Activated T-helper 9 cell treated with anti-CD3 and anti-CD28 coated beads, Interleukin-2, amount 50 U/mL, for 16 hours (primary cell): Measurements from ENCODE around the gene SUPT16H.
"Not testable (repeated sequence)": the region's sequence is repeated elsewhere in the genome, so short reads cannot be mapped to it uniquely, and the experiment has no call there.

ENCODE experiments used
- DNase-seq: peaks from one replicate; pipeline ENCODE4 v3.0.0-alpha.2; 2020; ENCODE audit warnings: low read depth

SUPT16H gene

GRCh38 chr14:21383848-21384493 is at the start of gene SUPT16H:
Gene SUPT16H, minus strand, starts transcription at chr14:21384019. Its CDS starts 92 bp downstream, at chr14:21383927.
- DNase-seq: peak; percentile 92

- no peak for DNase-seq
These were observed 47.3 kb upstream of the SUPT16H start for GRCh38 chr14:21431126-21431525.

GRCh38 chr14:21428930-21429329 is 45.1 kb upstream of the SUPT16H start:
- DNase-seq: no peak

- DNase-seq: no peak
These were observed 42.9 kb upstream of the SUPT16H start for GRCh38 chr14:21426692-21427091.

- no peak for DNase-seq
These were observed 35.7 kb upstream of the SUPT16H start for GRCh38 chr14:21419528-21419927.

- DNase-seq: no peak
These were observed 31.5 kb upstream of the SUPT16H start for GRCh38 chr14:21415329-21415728.

- DNase-seq: no peak
These were observed 30.4 kb upstream of the SUPT16H start for GRCh38 chr14:21414137-21414631.

- no peak for DNase-seq
These were observed 24.3 kb upstream of the SUPT16H start for GRCh38 chr14:21408147-21408546.

GRCh38 chr14:21406213-21406612 is 22.4 kb upstream of the SUPT16H start:
- no peak for DNase-seq

- no peak for DNase-seq
These were observed 21.3 kb upstream of the SUPT16H start for GRCh38 chr14:21405097-21405496.

- no peak for DNase-seq
These were observed 15.6 kb upstream of the SUPT16H start for GRCh38 chr14:21399311-21399870.

GRCh38 chr14:21398901-21399300 is 15.1 kb upstream of the SUPT16H start:
- no peak for DNase-seq

GRCh38 chr14:21395450-21395849 is 11.6 kb upstream of the SUPT16H start:
- no peak for DNase-seq

GRCh38 chr14:21385188-21385904 is 1.5 kb upstream of the SUPT16H start:
- no peak for DNase-seq

GRCh38 chr14:21384494-21384851 is 654 bp upstream of the SUPT16H start:
- no peak for DNase-seq

- DNase-seq: peak; percentile 23
These were observed 652 bp downstream of the SUPT16H start for GRCh38 chr14:21382886-21383847.

GRCh38 chr14:21382095-21382494 is 1.7 kb downstream of the SUPT16H start:
- DNase-seq: no peak

GRCh38 chr14:21379338-21379737 is 4.5 kb downstream of the SUPT16H start:
- DNase-seq: no peak

- no peak for DNase-seq
These were observed 9.8 kb downstream of the SUPT16H start for GRCh38 chr14:21373980-21374379.

GRCh38 chr14:21372814-21373213 is 11.0 kb downstream of the SUPT16H start:
- not testable (repeated sequence) for DNase-seq

GRCh38 chr14:21369949-21370679 is 13.7 kb downstream of the SUPT16H start:
- no peak for DNase-seq
